IPS-18c (cell line): ENCODE measurements around the gene NKD1.
A peak's percentile ranks its signal among the peaks of the same experiment; 100 is the strongest.
"Not testable (repeated sequence)": the region's sequence is repeated elsewhere in the genome, so short reads cannot be mapped to it uniquely, and the experiment has no call there.

Experiments used
- H3K4me3 ChIP-seq: 2 replicates; pipeline ENCODE4 v1.7.0; 2013; ENCODE audit warnings: low read depth, mild to moderate bottlenecking, low read length, moderate library complexity; ENCODE audit not compliant: insufficient read depth
- H3K9me3 ChIP-seq: one replicate; pipeline ENCODE4 v1.6.1; 2013; ENCODE audit warnings: mild to moderate bottlenecking, low read length, moderate library complexity; ENCODE audit not compliant: control insufficient read depth, insufficient read depth

Gene NKD1

DNA sequence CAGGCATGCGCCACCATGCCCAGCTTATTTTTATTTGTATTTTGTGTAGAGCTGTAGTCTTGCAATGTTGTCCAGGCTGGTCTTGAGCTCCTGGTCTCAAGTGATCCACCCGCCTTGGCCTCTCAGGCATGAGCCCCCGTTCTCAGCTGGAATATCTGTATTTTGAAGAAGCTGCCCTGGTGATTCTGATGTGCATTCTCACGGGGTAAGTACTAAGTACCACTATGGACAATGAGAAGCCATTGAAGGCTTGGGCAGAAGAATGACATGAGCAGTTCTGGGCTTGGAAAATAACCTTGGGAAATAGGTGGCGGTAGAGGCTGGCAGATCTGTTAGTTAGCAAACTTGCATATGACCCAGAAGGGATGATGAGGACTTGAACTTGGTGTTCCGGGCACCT lies 15.6 kb upstream of the NKD1 start:
- H3K4me3 ChIP-seq = no peak overlapping the region
- H3K9me3 ChIP-seq = no peaks in the 10 kb centered on the region

DNA sequence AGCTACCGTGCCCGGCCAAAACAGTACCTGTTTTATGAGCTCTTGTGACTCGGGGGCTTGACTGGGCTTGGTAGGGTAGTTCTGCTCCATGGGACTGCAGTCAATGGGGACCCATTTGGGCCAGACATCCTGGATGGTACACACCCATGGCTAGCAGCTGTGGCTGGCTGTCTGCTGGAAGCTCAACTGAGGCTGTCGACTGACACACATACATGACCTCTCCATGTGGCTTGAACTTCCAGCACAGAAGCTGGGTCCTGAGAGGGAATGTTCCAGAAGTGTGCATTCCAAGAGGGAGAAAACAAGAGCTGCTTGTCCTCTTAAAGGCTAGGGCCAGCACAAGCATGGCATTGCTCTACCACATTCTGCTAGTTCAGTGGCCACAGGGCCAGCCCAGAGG lies 14.9 kb upstream of the NKD1 start:
- H3K4me3 ChIP-seq = no peak overlapping the region
- no peaks in the 10 kb centered on the region for H3K9me3 ChIP-seq

DNA sequence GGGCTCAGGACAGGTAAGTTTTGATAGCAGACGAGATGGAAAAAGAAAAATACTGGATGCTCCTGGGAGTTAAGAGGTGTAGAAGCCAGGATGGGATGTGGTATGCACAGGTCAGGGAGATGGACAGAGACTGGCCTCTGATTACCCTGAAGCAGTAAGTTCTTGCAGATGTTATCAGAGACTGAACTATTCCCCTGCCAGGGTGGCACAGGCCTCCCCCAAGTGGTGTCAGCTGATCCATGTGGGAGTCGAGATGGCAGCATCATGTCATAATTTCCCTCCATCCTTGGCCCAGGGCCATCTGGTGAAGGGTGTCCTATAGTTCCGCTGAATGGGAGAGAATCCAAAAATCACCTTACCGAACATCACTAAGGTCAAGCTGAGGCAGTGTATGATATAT lies 14.1 kb upstream of the NKD1 start:
- H3K9me3 ChIP-seq = peaks cover 1% of the 10 kb centered on the region

DNA sequence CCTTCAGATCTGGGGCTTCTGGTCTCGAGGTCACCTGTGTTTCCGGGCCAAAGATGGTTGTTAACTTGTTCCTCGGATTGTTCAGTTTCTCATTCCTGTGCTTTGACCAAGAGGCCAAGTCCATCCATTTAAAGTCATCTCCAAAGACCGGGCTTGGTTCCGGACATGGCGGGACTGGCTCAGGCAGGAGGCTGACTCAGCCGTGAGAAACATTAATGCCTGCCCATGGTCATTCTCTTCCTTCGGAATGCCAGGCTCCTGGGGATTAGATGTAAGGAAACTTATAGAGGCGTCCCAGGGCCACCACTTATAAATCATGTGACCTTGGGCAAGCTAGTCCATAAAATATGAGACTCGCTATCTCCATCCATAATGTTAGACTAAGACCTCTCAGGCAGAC lies 13.6 kb upstream of the NKD1 start:
- Histone ChIP-seq H3K9me3 (peaks cover 3% of the 10 kb centered on the region), H3K4me3 (no peak overlapping the region)

More for the DNA sequence above, 14.1 kb upstream of the NKD1 start:
- no peak overlapping the region for H3K4me3 ChIP-seq

DNA sequence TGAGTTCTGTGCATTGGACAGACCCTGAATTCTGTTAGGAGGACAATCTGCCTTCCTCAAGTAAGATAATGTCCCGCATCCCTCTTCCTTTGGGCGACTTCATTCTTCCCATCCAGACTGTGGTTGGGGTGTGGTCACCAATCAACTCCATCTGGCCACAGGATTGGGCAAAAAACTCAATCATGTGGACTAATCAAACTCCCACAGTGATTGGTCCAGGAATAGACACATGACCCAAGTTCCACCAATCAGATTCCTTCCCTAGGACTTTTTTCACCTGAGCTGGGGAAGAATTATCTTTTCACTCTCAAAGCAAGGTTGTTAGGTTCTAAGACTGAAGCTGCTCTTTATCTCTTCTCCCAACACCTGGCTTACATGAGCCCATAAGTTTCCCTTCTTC lies 13.2 kb upstream of the NKD1 start:
- Histone ChIP-seq H3K4me3 (no peak overlapping the region), H3K9me3 (peaks cover 3% of the 10 kb centered on the region)

DNA sequence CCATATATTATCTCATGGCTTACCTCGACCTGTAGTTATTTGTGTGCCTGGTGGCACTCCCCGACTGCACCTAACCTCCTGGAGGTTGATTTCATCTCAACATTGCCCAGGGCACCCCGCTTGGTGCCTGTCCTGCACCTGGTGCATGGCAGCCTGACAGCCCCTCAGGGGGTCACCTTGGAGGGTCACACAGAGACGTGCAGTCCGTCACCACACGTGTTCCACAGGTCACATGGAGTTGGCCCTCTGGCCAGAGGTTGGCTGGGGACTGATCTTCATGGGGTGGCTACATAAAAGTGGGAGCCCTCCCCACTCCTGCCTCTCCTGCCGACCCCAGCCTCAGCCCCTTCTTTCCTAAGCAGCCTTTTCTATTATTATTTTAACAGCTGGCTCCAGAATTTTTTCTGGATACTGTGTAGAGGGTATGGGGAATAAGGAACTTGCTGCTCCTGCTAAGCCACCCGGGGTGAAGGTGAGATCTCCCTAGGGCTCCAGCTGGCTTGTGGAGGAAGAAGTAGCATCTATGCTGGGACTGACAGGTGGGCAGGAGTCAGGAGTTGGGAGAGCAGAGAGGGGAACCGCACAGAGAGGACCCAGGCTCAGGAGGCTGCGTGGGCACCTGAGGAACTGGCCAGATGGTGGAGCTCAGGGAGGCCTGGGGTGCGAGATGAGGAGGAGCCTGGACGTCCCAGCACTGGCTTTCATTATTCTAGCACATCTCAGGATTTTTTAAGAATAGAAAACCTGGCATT lies 12.5 kb upstream of the NKD1 start:
- Histone ChIP-seq H3K4me3 (no peak overlapping the region), H3K9me3 (peaks cover 3% of the 10 kb centered on the region)

DNA sequence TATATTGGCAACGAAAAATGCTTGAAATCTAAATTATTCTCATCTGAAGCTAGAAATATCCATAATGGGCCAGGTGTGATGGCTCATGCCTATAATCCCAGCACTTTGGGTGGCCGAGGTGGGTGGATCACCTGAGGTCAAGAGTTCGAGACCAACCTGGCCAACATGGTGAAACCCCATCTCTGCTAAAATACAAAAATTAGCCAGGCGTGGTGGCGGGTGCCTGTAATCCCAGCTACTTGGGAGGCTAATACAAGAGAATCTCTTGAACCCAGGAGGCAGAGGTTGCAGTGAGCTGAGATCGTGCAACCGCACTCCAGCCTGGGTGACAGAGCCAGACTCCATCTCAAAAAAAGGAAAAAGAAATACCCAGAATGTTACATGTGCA lies 11.9 kb upstream of the NKD1 start:
- H3K9me3 ChIP-seq, H3K4me3 ChIP-seq: not testable (repeated sequence)

DNA sequence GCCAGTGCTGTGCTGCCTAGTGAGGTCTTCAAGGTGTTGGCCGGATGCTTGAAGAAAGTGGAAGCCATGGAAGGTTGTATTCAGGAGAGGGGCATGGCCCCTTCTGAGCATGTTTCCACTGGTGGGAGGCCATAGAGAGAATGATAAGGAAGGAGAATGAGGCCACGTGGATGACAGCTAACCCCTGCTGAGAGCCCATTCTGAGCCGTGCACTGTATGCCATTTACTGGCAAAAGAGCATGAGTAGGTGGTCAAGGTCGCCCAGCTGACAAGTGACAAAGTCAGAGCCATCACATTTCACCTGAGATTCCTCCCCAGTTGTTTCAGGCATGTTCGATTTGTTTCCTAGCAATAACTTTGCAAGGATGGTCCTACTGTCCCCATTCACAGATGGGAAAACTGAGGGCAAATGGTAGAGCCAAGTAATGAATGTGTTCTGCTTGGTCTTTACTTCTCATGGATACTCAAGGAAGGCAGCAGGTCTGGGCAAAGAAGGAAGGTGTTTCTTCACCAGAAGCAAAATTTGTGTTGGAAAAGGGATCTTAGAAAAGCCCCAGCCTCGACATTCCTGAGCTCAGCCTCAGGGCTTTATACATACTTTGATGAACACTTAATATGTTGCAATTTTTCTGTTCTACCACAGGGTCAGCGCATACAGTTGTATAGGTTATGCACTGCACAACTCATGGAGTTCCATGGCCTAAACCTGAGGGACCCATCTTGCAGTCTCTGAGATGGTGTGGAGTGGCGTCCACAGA lies 10.5 kb upstream of the NKD1 start:
- Histone ChIP-seq H3K9me3 (peaks cover 3% of the 10 kb centered on the region), H3K4me3 (no peak overlapping the region)

DNA sequence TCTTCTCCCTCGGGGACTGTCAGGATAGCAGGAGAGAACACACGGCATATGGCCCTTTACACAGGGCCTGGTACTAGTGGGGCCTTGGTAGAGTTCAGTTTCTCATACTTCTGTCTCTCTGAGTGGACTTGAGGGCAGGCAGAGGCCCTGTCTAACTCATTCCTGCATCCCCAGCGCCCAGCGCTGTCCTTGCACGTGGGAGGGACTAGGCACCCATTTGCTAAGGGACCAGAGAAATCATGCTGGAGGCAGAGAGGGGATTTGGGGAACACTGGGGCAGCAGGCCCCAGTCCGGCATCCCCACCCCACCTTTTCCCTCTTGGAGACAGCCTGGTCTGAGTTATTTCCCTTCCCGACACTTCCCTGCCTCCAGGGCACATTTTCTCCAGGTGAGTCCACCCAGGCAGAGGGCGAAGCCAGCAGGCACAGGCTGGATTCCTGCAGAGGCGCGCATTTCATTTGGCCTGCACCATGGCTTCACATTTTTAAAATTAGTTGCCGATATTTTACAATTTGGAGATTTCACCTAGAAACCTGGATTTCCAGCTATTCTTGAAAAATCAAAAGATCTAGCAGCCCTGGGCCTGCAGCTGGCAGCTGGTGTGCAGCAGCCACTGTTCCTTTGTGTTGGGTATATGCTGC lies 9.7 kb upstream of the NKD1 start:
- Histone ChIP-seq H3K4me3 (no peak overlapping the region), H3K9me3 (peaks cover 3% of the 10 kb centered on the region)

DNA sequence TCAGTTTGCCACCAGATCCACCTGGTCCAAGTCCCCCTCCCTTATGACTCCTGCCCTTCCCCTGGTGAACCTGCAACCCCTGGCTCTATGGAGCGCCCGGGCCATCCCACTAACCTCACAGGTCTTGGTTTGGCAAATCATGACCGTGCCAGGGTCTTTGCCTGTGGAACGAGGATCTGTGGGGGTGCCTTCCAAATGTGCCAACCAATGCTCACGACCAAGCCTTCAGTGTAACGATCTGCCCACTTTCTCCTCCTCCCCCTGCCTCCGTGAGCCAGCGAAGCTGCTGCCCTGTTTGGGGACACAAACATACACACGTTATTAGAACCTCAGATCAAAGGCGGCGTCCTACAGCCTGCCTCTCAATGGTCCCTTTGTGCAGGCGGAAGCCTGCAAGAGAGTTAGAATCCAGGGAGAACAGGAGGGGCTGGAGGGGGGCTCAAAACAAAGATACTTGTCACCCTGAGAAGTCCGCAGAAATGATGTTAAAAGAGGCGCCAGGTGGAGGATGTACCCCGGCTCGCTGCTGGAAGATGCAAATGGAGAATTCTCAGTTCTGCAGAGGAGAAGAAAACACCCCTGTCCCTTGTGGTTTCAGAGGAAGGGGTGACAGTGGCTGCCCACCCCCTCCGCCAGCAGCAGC lies 9.0 kb upstream of the NKD1 start:
- H3K4me3 ChIP-seq = no peak overlapping the region
- peaks cover 3% of the 10 kb centered on the region for H3K9me3 ChIP-seq

DNA sequence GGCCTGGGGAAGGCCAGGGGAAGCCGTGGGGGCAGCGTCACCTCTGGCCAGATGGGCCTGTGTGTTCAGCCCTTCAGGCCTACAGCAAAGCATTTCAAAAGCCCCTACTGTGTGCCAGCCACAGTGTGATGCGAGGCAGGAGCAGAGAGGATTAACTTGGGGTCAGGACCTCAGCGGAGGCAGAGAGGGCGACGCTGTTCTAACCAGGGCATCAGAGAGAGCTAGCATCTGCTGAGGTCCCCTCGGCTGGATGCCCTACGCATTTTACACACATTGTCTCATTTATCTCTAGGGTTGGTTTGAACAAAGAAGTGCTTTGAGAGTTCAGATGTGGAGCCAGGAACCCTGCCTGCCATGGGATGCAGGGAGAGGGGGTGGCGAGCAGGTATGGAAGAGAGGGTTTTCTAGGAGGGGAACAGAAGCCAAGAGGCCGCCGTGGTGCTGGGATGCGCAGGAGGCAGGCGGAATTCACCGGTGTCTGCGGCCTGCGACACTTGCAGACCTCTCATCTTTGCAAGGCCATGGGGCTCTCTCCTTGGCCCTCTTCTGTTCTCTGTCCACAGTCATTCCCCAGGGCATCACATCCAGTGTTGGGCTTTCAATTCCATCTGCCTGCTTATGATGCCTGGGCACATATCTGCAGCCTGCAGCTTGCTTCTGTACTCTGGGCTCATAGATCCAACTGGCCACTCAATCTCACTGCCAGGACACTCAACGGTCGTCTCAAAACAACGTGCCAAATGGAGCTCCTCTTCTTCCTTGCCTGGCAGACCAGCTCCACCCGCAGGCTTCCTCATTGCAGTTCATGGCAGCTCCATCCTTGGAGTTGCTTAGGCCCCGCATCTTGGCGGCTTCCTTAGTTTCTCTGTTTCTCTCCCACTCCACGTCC lies 8.1 kb upstream of the NKD1 start:
- H3K9me3 ChIP-seq = peaks cover 3% of the 10 kb centered on the region
- no peak overlapping the region for H3K4me3 ChIP-seq

DNA sequence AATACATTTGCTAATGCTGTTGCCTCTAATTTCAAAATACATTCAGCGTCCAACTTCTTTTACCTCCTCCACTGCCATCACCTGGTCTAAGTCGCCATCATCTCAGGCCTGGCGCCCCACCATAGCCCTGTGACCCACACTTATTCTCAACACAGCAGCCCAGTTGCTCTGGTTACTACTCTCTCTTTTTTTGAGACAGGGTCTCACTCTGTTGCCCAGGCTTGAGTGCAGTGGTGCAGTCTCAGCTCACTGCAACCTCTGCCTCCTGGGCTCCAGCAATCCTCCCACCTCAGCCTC lies 7.5 kb upstream of the NKD1 start:
- Histone ChIP-seq H3K4me3 (no peak overlapping the region), H3K9me3 (peaks cover 3% of the 10 kb centered on the region)

DNA sequence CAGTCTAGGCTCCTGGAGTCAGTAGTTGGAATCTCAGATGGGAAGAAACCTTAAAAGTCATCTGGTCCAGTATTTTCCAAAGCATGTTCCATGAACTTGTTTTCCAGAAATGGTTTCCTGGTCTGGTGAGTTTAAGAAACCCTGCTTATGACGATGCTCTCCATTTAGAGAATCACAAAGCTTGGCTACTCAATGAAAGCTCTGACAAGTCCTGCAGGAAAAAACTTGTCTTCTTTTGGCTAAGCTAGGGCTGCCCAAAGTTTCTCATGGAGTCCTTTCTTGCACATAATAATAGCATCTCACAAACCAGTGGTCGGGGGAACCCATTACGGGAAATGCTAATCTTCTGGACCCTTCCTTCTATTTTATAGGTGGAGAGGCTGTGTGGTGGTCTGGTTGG lies 5.5 kb upstream of the NKD1 start:
- no peak overlapping the region for H3K4me3 ChIP-seq

DNA sequence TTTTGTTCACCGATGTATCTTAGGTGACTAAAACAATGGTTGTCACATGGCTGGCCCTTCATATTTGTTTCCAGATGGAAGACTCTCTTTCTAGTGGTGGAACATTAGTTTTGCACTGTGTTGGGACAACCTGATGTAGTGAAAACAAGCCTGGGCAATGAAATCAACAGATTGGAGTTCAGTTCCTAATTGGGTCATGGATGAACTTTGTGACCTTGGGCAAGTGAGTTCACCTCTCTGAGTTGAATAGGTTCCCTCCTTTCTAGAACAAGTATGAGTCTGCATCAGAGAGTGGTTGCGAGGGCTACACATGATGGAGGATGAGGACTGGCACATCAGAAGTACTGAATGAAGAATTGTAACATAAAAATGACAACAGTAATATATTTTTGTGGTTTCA lies 2.1 kb upstream of the NKD1 start:
- Histone ChIP-seq H3K9me3 (peaks cover 2% of the 10 kb centered on the region), H3K4me3 (no peak overlapping the region)

More for the DNA sequence above, 5.5 kb upstream of the NKD1 start:
- peaks cover 3% of the 10 kb centered on the region for H3K9me3 ChIP-seq

DNA sequence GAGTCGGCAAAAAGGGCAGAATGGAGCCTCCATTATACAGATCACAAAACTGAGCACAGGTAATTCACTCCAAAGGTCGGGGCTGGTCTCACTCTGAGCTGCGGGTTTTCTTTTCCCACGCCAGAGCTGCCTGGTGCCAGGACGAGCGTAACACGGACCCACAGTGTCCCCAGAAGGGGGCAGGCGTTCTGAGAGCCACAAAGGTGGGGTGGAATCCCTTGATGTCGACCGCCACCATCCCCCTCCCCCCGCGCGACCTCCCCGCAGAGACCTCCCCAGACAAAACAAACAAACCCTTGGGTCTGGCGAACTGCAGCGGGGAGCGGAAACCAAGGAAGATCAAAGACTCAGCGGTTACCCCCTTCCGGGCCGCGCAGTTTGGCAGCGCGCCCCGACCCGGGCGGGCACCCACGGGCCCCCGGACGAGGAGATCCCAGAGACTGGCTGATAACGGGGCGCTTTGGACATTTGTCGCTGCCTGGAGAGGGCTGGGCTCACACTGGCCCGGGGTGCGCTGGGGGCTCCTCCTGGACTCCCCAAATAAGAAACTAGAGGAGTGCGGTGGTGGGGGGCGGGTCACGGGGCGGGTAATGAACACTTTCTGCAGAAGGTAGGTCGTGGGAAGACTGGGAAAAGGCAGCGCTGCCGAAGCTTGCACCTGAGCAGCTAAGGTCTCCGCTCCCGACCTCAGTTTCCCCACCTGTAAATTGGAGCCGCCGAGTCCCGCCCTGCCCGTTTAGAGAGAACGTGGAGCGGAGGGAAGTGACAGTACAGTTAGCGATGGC lies 664 bp upstream of the NKD1 start:
- H3K4me3 ChIP-seq = peak overlapping the region; percentile 57; the same call in 1 of the 2 replicates
- peaks cover 2% of the 10 kb centered on the region for H3K9me3 ChIP-seq

DNA sequence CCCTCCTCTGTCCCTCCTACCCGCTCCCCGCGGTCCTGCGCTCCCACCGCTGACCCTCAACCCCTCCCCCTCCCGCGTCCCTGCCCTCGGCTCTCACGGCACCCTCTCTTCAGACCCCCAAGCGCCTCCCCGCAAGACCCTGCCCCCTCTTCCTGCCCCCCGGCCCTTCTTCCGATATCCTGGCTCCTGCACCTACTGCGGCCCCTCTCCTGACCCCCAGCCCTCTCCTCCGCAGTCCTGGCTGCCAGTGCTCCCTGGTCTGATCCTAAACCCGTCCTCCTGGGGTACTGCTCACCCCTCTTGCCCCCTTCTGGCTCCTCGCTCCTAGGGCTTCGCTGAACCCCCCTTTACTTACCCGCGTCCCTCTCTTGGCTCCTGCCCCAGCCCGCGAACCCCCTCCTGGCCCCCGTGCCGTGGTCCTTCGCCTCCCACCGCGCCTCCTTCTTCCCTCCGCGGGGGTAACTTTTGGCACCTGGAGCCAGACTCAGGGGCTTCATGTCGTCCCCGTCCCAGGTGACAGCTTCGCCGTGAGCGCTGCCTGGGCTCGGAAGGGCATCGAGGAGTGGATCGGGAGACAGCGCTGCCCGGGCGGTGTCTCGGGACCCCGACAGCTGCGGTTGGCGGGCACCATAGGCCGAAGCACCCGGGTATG lies 839 bp downstream of the NKD1 start:
- Histone ChIP-seq H3K4me3 (peak overlapping the region; percentile 71), H3K9me3 (peaks cover 2% of the 10 kb centered on the region)
